A673 (cell line): ENCODE measurements around the gene IL1RAPL2. TPM values are rescaled to one million over a fixed set of nuclear protein-coding genes. Genes with fewer than 3 reads are reported as not detected.

Experiments
- BruUV-seq: library from RNA; stranded (reverse); fragments of 400-500 nt; replicated peaks from 2 replicates; lab custom pipeline; 2021; lab: Mats Ljungman, UMichigan
- CTCF ChIA-PET: fragments of 300-600 bp; sonication (Branson Sonifier 250); formaldehyde crosslinking; loops from one replicate; lab custom pipeline; 2022; ENCODE audit warnings: antibody characterized with exemption; lab: Charles Lee
- POLR2A ChIA-PET: fragments of 300-600 bp; sonication (Branson Sonifier 250); formaldehyde crosslinking; loops from one replicate; lab custom pipeline; 2022; ENCODE audit warnings: antibody characterized with exemption; ENCODE audit not compliant: low non-redundant PET; lab: Charles Lee
- DNase-seq: peaks from one replicate; pipeline ENCODE4 v3.0.0-alpha.2; 2015; ENCODE audit warnings: low spot score
- H3K27ac ChIP-seq: fragments of 200-600 bp; sonication (generic); 2 replicates; pipeline ENCODE4 v1.5.1; 2016; ENCODE audit warnings: mixed run types, low read depth, mild to moderate bottlenecking, mixed read lengths, antibody characterized with exemption, low read length; ENCODE audit not compliant: poor library complexity, severe bottlenecking
- H3K27me3 ChIP-seq: fragments of 200-600 bp; sonication (generic); replicated peaks from 2 replicates; pipeline ENCODE4 v1.6.1; 2017; ENCODE audit warnings: mixed run types, low read depth, mild to moderate bottlenecking, mixed read lengths, antibody characterized with exemption, low read length; ENCODE audit not compliant: insufficient read depth, poor library complexity
- H3K36me3 ChIP-seq: fragments of 200-600 bp; sonication (generic); 2 replicates; pipeline ENCODE4 v1.6.1; 2016; ENCODE audit warnings: mixed run types, mild to moderate bottlenecking, mixed read lengths, antibody characterized with exemption, low read length; ENCODE audit not compliant: insufficient read depth, poor library complexity, severe bottlenecking
- H3K4me1 ChIP-seq: fragments of 200-600 bp; sonication (generic); 2 replicates; pipeline ENCODE4 v1.6.1; 2017; ENCODE audit warnings: mixed run types, mild to moderate bottlenecking, mixed read lengths, antibody characterized with exemption, low read length; ENCODE audit not compliant: insufficient read depth, poor library complexity, severe bottlenecking
- H3K4me3 ChIP-seq: fragments of 200-600 bp; sonication (generic); 2 replicates; pipeline ENCODE4 v1.5.1; 2016; ENCODE audit warnings: low read depth, mixed run types, mild to moderate bottlenecking, mixed read lengths, low read length; ENCODE audit not compliant: poor library complexity, severe bottlenecking
- H3K9me3 ChIP-seq: fragments of 200-600 bp; sonication (generic); 2 replicates; pipeline ENCODE4 v1.6.1; 2016; ENCODE audit warnings: mixed run types, low read depth, mild to moderate bottlenecking, mixed read lengths, antibody characterized with exemption, low read length; ENCODE audit not compliant: poor library complexity, severe bottlenecking
- EZH2 ChIP-seq: fragments of 200-600 bp; sonication (generic); IDR thresholded peaks from 2 replicates; pipeline ENCODE4 v1.6.1; 2017; ENCODE audit warnings: borderline replicate concordance, low read depth, mild to moderate bottlenecking, mixed read lengths, antibody characterized with exemption, low read length; ENCODE audit not compliant: poor library complexity, severe bottlenecking
- intact Hi-C: fragments of 100-400 bp; cut with micrococcal nuclease; formaldehyde crosslinking; loops from one replicate; pipeline ENCODE4 v1.10.0; 2022; ENCODE audit not compliant: unreplicated experiment
- total RNA-seq: library from RNA; stranded (reverse); gene quantifications from 2 replicates; pipeline ENCODE4 v1.2.3, GENCODE V29; 2021
- TF ChIP-seq, protein P1 (sequence below): fragments of 300-800, 200-600 bp; sonication (generic); conservative IDR thresholded peaks from 2 replicates; pipeline ENCODE4 v1.5.1; 2017; ENCODE audit warnings: low read depth, mild to moderate bottlenecking, antibody characterized with exemption, low read length, moderate library complexity, mixed read lengths

The IL1RAPL2 gene
- total RNA-seq, 1 experiment from 2014 or later, result not detected

DNA sequence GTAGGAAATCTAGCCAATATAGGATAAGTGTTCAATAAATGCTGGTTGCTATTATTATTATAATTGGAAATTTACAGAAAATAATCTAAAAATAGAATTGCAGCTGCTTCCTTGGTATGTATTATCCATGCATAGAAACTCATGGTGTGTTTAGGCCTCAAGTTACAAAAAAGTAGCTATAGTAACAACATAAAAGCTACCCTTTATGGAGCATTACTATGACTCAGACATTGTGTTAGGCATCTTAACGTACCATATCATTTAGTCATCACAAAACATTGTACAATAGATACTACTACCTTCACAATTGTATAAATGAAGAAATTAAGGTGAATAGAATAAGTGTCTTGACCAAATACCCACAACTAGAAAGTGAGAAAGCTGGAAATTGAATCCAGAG lies 1129.5 kb downstream of the IL1RAPL2 start:
- no peak for DNase-seq
- ChIA-PET CTCF (no interaction called here), POLR2A (no interaction called here)
- no peaks in the 10 kb centered on the region for H3K36me3 ChIP-seq
- no peaks in the 10 kb centered on the region for H3K4me1 ChIP-seq
- H3K4me3 ChIP-seq, result no peak overlapping the region
- no peaks in the 10 kb centered on the region for H3K27me3 ChIP-seq
- no peak overlapping the region for H3K27ac ChIP-seq
- BruUV-seq, result no TSS peak
- intact Hi-C loops, result no loop called here
- H3K9me3 ChIP-seq, result no peaks in the 10 kb centered on the region
- no peak for TF ChIP-seq EZH2
- TF ChIP-seq, protein P1, sequence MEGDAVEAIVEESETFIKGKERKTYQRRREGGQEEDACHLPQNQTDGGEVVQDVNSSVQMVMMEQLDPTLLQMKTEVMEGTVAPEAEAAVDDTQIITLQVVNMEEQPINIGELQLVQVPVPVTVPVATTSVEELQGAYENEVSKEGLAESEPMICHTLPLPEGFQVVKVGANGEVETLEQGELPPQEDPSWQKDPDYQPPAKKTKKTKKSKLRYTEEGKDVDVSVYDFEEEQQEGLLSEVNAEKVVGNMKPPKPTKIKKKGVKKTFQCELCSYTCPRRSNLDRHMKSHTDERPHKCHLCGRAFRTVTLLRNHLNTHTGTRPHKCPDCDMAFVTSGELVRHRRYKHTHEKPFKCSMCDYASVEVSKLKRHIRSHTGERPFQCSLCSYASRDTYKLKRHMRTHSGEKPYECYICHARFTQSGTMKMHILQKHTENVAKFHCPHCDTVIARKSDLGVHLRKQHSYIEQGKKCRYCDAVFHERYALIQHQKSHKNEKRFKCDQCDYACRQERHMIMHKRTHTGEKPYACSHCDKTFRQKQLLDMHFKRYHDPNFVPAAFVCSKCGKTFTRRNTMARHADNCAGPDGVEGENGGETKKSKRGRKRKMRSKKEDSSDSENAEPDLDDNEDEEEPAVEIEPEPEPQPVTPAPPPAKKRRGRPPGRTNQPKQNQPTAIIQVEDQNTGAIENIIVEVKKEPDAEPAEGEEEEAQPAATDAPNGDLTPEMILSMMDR, result no peak

- BruUV-seq, result no TSS peak
Observed at GRCh38 chrX:105696870-105697269, 1130.9 kb downstream of the IL1RAPL2 start.

DNA sequence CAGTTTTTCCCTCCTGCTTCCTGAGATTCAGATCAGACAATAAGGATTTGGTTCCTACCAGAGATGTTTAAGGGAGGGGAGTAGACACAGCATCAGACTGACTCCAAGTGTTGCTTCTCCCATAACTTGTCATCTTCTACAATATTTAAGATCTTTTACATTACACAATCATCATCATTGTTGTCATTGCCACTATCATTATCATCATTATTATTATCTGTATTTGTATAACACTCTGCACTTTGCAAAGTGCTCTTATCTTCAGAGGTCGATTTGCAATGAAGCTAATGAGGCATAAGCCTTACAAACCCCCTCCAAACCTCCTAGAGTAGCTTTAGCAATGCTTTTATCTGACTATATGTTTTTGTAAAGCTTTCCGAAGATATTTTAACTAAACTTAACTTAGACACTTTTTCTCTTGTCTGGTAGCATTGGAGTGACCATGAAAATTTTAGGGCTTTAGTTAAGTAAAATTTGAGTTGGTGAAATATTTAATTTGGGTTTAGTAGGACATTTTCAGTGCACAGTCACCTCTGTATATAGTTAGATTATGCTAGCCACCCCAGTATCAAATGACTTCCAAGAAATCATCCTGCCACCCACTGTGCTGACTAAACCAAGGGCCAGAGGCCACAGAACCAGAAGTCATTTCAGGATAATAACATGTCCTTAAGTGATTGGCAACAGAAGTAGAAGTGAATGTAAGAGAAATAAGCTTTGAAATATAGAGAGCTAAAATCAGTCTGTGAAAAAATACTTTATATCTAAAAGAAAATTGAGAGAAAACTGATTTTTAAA lies 1132.2 kb downstream of the IL1RAPL2 start:
- CTCF ChIA-PET, result no interaction called here
- H3K4me1 ChIP-seq, result no peaks in the 10 kb centered on the region
- DNase-seq, result no peak
- H3K27me3 ChIP-seq, result no peaks in the 10 kb centered on the region
- no peak overlapping the region for H3K4me3 ChIP-seq
- POLR2A ChIA-PET, result no interaction called here
- H3K36me3 ChIP-seq, result no peaks in the 10 kb centered on the region
- TF ChIP-seq EZH2, result no peak
- TF ChIP-seq, protein P1, result no peak
- no TSS peak for BruUV-seq
- H3K9me3 ChIP-seq, result no peaks in the 10 kb centered on the region
- no peak overlapping the region for H3K27ac ChIP-seq
- intact Hi-C loops, result no loop called here

More at GRCh38 chrX:105696870-105697269, 1130.9 kb downstream of the IL1RAPL2 start:
- POLR2A ChIA-PET, result no interaction called here
- Histone ChIP-seq H3K36me3 (no peaks in the 10 kb centered on the region), H3K4me3 (no peak overlapping the region), H3K27me3 (no peaks in the 10 kb centered on the region), H3K9me3 (no peaks in the 10 kb centered on the region), H3K4me1 (no peaks in the 10 kb centered on the region), H3K27ac (no peak overlapping the region)
- no peak for DNase-seq
- CTCF ChIA-PET, result no interaction called here
- intact Hi-C loops, result no loop called here
- TF ChIP-seq, protein P1, result no peak
- TF ChIP-seq EZH2, result no peak
